GM19351 (cell line): ENCODE measurements around the gene ITGA3.
"Not testable (repeated sequence)": the region's sequence is repeated elsewhere in the genome, so short reads cannot be mapped to it uniquely, and the experiment has no call there.

Experiments used
- ATAC-seq: cut with Tn5 transposase; IDR thresholded peaks from one replicate; pipeline ENCODE4 v1.9.1; 2021; ENCODE audit warnings: mild to moderate bottlenecking, moderate library complexity; ENCODE audit not compliant: unreplicated experiment

Gene ITGA3

DNA sequence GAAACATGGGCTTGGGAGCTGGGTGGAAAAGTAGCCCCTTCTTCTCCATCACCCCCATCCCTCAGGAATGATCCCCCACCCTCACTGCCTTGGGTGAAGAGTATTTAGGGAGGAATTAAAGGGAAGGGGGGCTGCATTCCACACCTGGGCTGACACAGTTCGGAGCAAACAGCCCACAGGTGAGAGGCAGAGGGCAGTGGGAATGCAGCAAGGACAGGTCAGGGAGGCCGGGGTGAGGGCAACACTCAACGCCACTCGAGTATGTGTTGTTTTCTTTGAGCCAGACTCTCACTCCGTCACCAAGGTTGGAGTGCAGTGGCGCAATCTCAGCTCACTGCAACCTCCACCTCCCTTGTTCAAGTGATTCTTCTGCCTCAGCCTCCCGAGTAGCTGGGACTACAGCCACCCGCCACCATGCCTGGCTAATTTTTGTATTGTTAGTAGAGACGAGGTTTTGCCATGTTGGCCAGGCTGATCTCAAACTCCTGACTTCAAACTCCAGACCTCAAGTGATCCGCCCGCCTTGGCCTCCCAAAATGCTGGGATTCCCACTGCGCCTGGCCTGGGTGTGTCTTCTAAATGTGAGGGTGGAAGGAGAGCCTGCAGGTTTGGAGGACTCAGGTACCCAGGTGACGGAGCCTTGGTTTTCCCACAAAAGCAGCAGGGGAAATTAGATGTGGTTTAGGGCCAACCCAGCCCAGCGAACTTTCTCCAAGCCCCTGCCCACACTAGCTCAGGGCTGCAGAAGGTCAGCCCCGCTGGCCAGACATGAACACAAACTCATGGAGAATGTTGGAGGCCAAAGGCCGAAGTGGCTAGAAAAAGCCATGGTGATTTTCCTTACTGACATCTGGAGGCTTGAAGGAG, 21.2 kb upstream of the ITGA3 start:
- ATAC-seq, result no peak

DNA sequence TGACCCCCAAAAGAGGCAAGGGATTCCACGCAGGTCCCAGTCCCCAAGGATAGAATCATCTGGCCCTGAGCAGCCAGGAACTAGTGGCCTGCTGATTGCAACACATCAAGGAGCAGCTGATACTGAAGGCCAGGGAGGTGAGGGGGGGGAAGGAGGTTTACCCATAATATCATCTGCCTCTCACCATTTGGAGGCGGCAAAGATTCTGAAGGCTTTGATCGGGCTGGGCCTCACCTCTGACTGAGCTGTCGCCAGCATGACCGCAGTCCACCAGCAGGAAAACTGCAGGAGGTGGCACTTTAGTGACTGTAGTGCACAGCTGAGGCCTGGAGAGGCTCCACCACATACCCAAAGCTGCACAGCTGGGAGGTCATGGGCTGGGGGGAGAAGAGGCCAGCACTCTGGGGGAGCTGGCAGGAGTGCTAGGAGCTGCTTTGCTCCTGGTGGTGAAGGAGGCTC, 20.5 kb upstream of the ITGA3 start:
- no peak for ATAC-seq

DNA sequence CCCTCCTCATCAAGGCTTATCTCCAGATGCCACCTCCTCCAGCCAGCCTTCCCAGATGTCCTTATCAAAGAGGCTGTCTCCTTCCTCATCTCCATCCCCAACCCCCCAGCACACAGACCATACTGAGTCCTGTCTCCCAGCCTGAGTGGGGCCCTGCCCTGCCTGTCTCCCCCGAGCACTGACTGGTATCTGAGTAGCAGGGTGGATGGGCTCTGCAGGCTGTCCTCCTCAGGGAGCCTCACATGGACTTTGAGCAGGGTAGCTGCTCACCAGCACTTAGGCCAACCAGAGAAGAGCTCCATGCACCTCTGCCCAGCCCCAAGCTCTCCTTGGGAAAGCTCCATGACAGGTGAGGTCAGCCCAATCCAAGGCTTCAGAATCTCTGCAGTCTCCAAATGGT, 20.0 kb upstream of the ITGA3 start:
- ATAC-seq, result no peak

DNA sequence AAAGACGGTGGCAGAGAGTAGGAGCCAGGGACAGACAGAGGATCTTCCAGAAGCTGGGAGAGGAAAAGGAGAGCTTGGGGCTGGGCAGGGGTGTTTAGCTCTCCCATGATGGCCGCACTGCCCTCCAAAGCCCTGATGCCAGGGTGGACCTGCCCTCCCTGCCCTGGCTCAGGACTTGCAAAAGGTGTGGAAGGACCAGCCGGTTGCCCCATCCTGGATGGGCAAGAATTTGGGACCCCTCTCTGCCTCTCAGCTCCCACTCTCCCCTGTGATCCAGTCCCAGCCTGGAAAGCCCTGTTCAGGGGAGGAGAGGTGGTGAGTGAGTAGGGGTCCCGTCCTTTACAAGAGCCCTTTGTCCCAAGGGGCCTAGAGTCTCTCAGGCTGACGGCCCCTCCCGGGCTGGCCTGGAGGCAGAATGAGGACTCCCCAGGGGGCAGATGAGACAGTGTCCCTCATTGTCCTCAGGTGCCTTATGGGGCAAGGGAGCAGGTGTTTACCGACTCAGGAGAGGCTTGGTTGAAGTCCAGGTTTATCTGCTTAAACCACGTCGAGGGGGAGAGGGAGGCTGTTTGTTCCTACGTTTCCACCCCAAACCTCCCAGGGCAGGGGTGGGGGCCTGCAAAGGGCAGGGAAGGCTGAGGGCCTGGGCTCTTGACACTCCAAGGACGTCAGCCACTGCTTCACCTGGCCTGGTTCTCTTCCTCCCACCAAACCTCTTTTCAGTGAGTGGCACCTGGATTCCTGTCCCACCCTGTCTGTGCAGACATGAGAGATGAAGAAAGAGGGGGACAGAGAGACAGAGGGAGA, 19.3 kb upstream of the ITGA3 start:
- no peak for ATAC-seq

DNA sequence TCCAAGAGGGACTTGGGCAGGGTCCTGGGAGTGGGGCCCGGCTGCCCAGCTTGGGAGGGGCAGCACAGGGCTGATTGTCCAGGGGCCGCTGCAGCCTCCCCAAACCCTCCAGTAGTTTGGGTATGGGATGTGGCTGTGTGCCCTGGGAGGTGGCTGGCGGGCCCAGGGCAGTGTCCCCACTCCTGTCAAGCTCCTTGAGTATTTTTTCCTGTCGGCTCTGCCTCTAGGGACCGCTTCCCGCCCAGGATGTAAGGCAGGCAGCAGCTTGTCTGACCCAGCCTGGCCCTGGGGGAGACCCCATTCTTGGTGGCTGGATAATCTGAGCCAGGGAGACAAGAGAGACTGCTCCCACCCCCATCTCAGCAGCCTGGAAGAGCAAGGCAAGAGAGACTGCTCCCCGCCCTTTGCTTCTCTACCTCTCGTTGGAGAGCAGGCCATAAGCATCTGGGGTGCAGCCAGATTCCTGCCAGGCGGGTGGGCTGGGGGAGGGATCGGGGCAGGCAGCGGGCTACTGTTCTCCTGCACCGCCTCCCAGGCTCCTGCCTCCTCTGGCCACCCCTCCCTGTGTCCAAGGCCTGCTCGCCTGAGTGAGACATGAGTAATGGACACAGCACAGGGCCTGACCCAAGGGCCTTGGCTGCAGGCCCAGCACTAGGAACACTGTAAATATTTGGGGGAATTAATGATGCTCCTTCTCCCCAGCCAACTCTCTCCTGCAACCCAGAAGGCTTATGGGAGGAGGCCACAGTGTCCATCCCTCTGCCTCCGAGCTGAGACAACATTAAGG, 18.4 kb upstream of the ITGA3 start:
- ATAC-seq, result no peak

DNA sequence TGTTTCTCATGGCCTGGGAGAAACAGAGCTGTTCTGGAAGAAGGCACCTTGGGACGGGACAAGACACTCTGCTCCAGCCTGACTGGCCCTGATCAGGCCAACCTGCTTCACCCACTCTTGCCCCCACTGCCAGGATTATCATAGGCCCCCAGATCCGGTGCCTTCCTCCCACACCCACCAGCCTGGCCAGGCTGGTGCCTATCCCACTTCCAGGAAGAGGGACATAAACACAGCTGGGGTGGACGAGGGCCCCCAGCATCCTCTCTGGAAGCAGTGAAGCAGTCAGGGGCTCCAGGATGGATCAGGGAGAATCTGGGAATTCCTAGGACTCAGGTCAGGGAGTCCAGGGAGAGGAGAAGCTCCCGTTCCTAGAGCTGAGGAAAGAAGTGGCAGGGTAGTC, 16.9 kb upstream of the ITGA3 start:
- ATAC-seq, result no peak

DNA sequence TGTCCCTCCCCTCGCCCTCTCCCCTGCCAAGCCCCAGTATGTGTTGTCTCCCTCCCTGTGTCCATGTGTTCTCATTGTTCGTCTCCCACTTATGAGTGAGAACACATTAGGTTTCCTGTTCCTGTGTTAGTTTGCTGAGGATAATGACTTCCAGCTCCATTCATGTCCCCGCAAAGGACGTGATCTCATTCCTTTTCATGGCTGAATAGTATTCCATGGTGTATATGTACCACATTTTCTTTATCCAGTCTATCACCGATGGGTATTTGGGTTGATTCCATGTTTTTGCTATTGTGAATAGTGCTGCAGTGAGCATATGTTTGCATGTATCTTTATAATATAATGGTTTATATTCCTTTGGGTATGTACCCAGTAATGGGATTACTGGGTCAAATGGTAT, 15.4 kb upstream of the ITGA3 start:
- ATAC-seq, result not testable (repeated sequence)

DNA sequence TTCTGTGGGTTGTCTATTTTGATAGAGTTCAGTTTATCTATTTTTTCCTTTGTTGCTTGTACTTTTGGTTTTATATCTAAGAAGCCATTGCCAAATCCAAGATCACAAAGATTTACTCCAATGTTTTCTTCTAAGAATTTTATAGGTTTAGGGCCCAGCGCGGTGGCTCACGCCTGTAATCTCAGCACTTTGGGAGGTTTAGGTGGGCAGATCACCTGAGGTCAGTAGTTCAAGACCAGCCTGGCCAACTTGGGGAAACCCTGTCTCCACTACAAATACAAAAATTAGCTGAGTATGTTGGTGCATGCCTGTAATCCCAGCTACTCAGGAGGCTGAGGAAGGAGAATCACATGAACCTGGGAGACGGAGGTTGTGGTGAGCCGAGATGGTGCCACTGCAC, 13.7 kb upstream of the ITGA3 start:
- ATAC-seq, result no peak

DNA sequence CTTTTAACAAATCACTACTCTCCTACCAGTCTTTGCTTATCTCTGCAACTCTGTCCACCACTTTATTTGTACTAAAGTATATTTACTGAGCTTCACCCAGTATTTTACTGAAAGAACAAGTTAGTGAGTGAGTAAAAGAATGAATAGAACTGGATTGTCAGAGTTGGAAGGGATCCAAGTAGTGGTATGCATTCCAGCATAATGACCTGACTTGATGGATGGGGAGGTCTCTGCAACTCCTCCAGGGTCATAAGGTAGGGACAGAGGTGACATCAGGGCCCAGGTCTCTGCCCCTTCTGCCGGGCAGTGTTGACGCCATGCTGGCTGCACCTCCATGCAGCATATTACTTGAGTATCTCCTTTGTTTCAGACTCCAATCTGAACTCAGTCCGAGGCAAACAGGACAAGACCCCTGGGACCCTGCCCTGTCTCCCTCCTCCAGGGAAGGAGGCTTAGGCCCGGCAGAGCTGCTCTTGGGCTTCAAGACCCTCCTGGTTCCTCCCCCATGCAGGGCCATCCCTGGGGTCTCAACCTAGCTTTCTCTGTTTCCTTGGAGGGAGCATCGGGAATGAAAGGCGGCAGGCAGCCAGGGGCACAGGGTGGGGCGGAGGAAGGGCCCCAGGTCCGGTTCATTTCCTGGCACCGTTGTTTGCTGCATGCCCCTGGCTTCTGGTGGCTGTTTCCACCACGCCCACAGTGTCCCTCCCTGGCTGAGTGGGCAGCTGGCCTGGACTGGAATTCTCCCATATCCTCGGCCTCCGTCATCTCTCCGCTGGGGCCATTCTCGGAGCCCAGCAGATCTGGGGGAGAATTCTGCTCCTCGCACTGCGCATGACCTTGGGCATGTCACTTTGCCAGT, 12.4 kb upstream of the ITGA3 start:
- ATAC-seq, result no peak

DNA sequence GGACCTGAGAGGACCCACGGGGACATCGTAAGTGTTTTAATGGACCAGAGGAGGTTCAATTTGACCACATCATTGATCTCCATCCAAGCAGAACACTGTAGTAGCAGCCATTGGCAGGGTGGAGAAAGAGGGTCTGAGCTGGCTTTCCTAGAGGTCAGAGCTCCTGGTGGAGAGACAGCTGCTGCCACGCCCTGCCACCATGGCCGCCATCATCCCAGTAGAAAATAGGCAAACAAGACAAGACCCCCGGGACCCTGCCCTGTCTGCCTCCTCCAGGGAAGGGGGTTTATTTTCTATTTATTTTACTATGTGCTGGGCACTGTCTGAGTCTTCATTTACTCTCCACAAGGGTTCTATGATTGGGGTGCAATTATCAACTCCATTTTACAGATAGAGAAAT, 11.4 kb upstream of the ITGA3 start:
- ATAC-seq, result no peak

DNA sequence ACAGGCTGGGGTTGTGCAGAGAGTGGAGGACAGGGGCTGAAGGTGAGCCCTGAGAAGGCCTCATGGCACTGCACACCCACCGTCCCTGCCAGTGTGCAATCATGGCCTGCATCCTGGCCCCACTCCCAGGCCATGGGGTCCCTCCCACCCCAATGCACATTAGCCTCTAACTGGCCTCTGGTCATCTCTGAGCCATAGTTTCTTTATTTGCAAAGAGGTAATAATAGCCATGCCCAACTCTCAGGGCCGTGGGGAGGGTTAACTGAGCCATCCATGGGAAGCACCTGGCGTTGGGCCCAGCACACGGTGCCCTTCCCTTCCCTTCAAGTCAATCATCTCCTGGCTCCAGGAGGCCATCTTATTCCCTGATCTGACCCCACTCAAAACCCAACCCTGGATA, 10.8 kb upstream of the ITGA3 start:
- no peak for ATAC-seq

DNA sequence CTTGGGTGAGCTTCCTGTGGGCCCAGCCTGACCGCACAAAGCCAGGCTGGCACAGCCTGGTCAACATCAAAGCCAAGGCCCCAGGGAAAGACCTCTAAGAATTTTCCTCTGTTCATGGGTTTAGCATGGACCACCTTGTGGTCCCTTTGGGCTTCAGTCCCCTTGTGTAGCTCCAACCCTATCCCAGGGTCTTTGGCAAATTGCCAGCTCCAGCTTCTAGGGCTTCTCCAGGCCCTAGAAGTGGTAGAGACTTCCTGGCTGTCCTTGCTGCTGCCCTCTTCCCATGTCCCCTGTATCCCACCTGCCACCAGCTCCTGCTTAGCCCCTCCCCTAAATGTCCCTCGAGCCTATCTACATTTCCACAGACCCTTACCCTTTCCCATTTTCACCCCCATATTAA, 9.7 kb upstream of the ITGA3 start:
- no peak for ATAC-seq

DNA sequence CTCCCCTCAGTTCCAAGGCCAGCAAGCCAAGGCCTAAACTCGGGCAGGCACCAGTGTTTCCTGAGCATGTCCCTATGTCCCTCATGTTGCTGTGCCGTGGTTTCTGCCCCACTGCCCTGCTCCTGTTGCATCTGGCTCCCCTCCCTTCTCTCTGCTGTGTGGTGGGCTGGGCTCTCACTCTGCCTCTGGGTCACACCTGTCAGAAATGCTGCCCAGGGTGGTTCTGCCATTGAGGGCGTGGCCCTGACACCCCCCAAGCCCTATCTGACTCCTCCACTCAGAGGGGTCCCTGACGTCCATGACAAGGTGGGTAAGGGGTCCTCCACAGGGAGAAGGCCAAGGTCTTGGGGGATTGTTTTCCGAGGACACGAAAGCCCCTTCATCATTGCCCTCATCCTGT, 9.2 kb upstream of the ITGA3 start:
- ATAC-seq, result no peak

DNA sequence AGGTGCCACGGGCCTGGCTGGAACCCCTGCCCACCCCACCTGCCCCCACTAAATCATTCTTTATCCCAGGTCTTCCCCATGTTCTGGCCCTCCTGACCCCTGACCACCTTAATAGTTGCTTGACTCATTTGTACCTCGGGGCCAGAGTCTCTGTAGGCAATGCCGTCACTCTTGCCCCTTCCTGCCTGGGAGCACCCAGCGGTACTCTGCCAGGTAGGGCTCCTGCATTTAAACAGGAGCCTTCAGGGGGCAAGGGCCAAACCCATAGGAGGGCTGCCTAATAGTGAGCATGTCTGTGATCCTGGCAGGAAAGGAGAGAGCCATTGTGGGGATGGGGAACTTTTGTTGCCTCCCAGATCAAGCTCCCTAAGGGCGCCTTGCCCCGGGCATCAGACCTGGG, 8.8 kb upstream of the ITGA3 start:
- ATAC-seq, result no peak

DNA sequence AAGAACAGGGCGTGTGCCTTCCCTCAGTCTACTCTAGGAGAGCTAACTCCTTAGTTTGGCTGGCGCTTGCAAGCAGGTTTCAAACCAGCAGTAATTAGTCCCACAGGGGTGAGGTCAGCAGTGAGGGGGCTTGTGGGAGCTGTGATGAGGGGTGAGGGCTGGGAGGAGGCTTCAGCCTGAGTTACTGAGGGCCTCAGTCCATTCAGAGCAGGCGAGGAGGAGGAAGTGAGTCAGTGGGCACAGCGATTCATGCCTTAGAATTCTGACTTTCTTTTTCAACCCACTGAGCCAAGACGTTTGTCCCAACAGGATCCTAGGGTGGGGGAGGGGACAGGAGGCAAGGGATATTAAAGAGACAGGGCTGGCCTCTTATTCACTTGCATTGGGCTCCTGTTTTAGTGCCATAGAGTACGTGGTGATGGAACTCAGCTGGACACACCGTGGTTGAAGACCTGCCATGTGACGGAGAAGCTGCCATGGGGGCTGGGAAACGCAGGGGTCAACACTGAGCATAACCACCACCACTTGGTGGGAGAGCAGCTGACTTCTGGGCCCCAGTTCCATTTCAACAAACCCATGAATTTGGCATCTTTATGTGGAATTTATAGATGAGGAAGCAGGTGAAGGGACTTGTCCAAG, 8.3 kb upstream of the ITGA3 start:
- no peak for ATAC-seq

DNA sequence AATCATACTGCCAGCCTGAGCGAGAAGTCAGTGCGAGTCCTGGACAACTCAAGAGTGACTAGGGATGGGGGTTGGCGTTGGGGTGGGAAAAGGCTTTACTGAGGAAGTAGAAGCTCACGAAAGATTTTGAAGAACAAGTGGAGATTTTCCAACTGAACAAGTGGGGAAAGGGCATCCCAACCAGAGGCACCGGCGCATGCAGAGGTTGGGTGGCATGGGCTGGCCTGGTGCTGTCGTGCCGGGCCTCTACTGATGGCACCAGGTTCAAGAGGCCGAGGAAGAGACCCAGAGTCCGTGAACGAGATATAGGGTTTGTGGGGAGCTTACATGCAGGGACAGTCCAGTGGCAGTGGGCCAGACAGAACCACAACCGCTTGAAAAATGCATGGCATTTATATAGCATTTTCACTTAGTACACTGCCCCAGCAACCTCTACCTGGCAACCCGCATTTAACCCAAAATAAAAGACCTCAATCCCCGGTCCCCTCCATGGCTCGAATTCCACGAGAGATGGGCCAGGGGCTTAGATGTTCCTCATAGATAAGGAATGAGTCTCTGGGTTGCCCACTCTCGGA, 7.7 kb upstream of the ITGA3 start:
- ATAC-seq, result no peak

DNA sequence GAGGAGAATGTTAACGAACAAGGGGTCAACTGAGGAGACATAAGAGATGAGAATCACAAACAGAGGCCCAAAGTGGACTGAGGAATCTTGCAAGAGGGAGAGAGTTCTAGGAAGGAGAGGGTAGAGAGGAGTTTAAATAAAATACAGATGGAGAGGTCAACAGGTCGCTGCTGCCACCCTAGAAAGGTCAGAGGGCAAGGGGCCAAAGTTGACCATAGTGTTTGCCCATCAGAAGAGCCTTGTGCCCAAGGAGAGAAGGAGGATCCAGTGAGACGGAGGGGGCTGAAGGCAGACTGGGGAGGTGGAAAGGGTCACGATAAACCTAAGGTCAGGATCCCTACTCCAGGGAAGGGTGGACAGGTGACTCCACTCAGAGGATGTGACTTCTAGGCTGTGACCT, 6.9 kb upstream of the ITGA3 start:
- ATAC-seq, result no peak

DNA sequence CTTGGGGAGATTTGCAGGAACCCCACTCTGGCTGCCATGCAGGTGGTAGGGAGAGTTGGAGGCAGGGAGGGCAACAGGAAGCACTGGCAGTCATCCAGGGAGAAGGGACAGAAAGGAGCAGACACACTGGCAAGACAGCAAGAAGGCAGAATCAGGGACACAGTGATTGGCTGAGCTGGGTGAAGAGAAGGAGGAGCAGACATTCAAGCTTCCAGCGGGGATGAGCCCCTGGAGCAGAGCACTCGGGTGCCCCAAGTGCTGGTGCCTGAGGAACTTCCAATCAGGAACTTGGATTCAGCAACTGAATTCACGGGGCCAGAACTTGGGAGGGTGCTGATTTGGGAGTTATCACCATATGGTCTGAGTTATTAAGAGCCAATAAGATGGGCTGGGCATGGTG, 6.3 kb upstream of the ITGA3 start:
- ATAC-seq, result no peak

DNA sequence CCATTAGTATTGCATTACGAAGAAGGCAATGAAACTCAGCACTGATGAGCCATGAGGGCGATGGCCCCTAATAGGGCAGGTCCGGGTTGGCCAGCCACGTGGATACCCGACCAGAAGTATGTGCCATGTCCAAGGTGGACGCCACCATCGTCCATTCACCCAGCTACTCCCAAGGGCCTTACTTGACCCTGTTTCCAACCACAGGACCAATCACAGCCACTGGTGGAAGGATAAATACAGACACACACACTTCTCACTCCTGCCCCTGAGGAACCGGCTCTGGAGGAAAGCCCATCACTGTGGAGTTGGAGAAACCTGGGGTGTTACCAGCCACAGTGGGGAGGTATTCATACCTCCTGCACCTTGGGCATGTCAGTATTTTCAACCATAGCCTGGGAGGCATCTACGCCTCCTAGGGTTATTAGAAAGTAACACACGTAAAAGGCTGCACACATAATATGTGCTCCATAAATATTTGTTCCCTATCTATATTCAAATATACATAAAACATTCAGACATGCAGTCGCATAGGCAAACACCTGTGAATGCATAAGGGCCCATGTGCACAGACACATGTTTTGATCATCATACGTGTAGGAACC, 5.4 kb upstream of the ITGA3 start:
- no peak for ATAC-seq
